NCI-H82 treated with DMSO at 0.1 percent for 48 hours (cell line): ENCODE measurements around the gene ARL8A.
"Not testable (repeated sequence)": the region's sequence is repeated elsewhere in the genome, so short reads cannot be mapped to it uniquely, and the experiment has no call there.

Experiments used
- DNase-seq: peaks from one replicate; lab custom pipeline; 2025; ENCODE audit not compliant: unreplicated experiment; lab: John Stamatoyannopoulos, UW

The ARL8A gene

DNA sequence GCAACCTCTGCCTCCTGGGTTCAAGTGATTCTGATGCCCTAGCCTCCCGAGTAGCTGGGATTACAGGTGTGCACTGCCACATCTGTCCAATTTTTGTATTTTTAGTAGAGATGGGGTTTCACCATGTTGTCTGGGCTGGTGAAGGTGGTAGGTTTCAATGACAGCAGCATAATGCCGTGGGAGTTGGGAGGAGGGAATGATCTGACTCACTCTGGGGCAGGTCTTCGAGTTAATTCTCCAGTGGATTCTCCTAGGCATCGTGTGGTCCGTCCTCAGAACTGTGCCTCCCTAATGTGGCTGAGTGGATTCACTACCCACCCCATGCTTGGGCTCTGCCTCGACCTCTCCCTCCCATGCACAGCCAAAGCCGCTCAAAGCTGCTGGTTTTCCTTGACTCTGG is 23.5 kb downstream of the ARL8A start:
- DNase-seq: no peak

DNA sequence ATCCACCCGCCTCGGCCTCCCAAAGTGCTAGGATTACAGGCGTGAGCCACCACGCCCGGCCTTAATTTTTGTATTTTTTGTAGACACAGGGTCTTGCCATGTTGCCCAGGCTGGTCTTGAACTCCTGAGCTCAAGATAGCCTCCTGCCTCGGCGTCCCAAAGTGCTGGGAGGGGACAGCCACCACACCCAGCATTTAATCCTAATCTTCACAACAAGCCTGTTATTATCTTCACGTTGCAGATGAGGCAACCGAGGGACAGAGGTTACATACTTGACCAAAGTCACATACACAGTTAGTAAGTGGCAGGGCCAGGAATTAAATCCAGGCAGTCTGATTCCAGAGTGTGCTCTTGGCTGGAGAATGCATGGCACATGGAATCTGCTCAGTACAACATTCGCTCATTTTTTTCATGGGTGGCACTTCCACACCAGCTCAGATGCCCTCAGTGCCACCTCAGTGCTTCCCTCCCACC is 26.6 kb downstream of the ARL8A start:
- DNase-seq: no peak

DNA sequence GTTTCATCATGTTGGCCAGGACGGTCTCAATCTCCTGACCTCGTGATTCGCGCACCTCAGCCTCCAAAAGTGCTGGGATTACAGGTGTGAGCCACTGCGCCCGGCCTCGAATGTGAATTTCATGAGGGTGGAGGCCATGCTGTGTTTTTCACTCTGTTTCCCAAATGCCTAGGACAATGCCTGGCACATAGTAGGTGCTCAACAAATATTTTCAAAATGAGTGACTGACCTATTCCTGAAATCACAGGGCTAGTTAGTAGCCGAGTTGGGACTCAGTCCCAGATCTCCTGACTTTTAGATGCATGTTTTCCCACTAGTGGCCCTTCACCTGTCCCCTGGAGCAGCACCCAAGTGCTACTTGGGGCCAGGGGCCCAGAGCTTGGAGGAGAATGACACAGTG is 28.2 kb downstream of the ARL8A start:
- no peak for DNase-seq

DNA sequence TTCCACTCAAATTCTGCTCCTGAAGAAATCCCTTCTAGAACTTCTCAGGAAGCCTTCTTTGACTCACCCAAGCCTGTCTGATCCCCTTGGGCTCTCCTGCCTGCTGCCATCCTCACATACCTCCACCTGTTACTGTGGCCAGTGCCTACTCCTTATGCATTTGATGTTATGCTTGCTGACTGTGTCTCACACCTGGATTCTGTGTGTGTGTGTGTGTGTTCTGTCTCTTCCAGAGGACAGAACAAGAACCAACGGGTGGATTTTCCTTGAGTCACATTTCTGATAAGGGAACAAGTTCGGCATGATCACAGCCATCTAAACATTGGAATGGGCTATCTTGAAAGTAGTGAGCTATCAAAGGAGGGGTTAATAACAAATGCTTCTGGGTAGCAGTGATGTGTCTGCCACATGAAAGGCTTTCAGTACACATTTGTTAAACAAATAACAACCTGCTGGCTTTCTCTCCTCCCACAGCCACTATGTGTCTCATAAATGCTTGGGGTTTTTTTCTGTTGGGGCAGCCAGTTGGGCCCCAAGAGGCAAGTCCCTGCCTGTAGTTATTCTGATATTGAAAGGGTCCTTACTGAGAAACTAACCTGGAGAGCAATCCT is 30.7 kb downstream of the ARL8A start:
- DNase-seq: no peak

DNA sequence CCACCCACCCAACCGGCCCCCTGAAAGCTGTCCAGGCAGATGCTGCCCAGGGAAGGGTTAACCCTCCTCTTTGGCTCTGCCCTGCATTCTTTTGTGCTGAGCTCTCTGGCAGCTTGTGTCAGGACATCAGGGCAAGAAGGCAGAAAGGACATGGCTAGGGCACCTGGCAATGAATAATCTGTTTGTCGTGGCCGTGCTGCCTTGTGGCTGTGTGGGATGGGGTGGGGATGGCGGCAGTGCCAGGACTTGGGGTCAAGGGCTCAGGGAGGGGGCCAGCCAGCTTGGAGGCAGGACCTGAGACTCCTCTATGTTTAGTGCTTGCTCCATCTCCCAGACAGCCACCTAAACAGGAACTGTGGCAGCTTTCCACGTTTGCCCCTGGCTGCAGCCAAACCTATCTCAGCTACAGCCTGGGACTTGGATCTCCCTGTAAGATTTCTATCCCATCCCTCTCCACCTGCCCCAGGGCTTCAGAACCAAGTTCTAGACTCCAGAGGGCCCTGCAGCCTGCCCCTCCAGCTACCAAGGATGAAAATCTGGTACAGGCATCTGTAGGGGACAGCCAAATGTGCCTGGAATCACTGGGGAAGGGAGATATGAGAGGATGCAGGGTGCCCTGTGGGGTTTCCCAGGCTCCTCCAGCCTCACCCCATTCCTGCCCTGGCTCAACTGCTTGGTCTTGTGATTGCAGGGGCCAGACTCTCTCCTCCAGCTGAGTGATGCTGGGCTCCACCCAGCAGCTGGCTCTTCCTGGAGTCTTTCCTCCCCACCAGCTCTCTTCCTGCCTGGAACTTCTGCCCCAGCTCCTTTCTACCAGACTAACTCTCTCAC is 31.5 kb downstream of the ARL8A start:
- DNase-seq: no peak

DNA sequence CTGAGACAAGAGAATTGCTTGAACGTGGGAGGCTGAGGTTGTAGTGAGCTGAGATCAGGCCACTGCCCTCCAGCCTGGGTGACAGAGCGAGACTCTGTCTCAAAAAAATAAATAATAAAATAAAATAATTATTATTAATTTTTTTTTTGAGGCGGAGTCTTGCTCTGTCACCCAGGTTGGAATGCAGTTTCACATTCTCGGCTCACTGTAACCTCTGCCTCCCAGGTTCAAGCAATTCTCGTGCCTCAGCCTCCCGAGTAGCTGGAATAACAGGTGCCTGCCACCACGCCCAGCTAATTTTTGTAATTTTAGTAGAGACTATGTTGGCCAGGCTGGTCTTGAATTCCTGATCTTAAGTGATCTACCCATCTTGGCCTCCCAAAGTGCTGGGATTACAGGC is 32.9 kb downstream of the ARL8A start:
- not testable (repeated sequence) for DNase-seq

DNA sequence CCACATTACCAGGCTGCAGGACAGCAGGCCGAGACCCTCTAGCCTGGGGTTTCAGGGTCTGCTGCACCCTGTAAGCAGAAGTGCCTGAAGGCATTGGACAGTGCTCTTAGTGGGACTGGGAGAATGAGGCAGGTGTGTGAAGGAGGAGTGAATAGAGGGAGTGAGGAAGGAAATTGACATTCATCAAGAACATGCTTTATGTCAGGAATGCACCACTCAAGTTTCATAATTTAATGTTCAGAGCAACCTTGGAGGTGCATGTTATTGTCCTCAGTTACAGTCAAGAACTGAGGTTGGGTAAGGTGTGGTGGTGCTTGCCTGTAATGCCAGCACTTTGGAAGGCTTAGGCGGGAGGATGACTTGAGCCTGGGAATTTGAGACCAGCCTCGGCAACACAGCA is 33.6 kb downstream of the ARL8A start:
- no peak for DNase-seq

DNA sequence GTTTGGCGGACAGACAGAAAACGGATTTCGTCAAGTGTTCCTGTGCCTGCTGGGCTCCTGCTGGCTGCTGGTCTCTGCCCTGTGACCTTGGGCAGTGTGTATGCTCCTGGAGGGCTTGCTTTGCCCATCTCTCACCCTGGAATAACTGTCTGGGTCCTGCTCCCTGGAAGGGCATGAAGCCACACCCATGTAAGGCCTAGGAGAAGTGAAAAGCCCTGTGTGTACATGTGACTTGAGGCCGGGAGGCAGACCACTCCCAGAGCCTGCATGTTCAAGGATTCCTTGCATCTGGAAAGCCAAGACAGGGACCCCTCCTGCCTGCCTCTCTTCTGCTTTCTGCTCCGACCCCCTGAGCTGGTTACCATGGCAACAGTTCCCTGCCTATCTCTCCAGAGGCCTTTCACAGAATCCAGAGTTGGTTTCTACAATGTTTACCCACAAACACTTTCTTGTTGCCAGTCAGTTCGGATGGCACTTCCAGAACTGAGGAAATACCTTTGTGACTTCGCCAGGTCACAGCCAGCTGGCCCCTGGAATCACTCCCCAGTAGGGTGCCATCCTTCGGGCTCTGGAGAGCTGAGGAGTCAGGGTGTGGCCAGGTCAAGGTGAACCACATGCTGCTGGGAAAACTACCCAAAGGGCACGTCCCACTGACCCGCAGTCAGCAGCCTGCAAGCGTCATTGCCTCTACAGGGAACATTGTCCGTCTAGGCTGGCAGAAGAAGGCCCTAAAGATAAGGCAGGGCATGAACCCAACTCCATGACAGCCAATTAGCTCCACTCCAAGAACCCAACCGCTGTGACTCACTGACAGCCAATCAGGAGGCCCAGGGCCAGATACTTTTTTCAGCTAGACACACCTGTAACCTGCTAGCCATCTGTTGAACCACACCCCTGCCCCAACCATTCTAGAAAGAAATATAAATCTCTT is 36.5 kb downstream of the ARL8A start:
- no peak for DNase-seq

DNA sequence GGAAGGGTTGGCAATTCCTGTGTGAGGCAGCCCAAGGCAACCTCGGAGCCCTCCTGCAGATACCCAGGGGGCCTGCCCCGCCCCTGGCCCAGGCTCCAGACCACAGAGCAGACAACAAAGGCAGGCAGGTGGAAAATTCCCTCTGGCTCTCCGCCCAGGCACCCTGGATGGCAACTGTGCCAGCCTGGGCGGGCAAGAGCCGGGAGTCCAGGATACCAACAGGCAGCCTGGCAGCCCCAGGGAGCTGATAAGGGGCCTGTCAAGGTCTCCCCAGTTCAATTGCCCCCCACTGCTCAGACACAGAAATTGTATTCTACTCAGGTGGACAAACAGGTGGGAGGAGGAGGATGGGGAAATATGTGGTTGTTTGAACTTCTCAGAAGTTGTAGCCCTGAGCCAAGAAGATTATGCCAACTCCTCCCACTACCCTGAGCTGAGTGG is 37.2 kb downstream of the ARL8A start:
- no peak for DNase-seq

DNA sequence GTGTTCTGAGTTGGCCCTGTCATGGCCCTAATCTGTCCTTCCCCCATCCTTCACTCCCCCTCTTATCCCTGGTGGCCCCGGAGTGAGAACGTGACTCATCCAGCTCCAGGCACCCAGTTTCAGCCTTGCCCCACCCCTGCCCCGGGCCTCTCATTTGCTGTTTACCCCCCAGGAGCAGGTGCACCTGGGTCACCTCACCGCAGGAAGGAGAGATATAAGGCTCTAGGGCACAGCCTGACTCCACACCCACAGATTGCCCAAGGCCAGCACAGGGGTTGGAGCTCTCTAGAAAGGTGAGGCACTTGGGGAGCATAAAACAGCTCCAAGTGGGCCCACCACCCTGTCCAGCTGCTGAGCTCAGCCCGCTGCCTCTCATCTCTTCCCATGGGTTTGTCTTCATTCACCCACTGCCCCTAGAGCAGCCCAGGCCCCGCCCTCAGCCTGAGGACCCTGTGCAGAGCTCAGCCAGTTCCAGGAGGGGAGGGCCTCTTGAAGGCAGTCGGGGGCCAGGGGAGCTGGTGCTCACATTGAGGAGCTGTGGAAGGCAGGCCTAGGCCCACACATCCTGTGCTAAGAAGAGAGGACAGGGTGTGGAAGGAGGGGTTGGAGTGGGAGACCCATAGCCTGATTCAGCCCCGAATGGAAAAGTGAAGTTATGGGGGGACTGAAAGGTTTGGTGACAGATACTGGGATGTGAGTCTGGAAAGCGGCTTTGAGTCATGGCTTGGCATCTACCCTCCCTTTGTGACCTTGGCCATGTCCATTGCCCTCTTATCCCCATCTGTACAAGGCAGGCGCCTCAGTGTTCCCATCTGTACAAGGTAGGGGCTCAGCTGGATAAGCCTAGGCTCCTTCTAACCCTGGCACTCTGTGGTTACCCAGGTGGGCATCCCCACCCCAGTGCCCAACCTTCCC is 37.9 kb downstream of the ARL8A start:
- no peak for DNase-seq

DNA sequence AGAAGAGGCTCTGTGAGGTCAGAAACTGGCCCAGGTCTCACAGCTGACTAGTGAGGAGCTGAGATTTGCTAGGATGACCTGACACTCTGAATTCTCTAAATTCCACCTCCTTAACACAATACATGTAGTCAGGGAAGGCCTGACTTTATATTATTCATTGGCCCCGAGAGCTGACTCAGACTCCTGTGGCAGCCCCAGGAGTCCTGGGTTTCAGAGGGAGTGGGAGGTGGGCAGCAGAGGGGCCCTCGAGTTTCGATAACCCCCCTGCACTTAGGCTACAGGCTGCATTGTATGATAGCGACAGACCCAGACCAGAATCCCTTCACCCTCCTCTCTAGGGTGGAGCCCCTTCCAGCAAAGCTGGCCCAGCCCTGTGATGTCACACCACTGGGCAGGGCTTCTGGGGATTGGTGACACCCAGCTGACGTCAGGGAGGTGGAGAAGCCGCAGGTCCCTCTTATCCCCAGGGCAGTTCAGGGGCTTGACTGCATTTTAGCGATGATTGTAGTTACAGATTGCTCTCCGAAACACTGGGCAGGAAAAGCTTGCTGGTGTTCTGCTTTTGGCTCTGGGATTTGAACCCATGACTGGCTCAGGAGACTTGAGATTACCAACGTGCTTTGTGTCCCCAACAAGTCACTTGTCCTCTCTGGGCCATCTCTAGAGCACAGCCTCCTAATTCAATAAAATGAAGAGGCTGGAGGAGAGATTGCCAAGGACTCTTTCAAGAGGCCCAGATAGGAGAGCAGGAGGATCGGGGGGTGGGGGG is 38.8 kb downstream of the ARL8A start:
- DNase-seq: peak; percentile 80

DNA sequence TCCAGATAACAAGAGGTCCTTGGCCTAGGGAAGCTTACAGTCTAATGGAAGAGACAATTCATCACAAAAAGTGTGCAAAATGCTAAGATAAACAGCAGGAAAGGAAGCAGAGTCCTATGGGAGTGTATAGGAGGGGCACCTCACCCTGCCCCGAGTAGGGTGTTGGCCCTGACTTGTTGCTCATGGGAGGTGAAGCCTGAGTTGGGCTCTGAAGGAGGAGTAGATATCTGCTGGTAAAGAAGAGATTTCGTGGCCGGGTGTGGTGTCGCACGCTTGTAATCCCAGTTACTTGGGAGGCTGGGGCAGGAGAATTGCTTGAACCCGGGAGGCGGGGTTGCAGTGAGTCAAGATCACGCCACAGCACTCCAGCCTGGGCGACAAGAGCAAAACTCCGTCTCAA is 40.5 kb downstream of the ARL8A start:
- no peak for DNase-seq

DNA sequence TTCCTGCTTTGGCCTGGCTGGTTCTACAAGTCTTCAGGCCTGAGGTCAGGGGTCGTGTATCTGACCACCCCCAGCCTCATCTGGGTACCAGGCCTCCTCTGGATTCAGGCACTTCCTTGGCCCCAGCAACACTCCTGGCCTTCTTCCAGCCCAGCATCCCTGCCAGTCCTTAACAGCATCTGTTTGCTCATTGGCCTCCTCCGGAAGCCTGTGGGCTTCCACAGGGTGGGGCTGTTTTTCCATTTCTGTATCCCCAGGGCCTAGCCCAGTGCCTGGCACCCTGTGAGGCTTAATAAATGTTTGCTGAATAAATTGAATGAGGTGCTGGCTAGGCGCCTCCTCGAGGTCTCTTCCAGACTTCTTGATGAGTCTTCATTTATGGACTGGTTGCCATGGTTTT is 43.4 kb downstream of the ARL8A start:
- no peak for DNase-seq

DNA sequence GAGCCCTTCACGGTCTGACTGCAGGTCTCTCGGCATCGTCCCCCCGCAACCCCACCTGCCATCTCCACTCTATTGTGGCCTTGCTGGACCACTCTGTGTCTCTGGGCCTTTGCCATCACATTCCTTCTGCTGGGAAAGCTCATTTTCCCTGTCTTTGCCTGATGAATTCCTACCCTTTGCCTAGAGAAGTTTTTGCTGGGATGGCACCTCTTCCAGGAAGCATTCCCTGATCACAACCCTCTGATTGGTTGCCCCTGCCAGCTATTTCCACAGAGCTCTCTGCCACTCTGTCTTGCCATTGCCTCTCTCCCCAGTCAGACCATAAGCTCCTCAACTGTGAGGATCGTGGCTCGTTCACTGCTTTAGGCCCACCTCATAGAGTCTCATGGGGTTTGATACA is 50.7 kb downstream of the ARL8A start:
- no peak for DNase-seq

DNA sequence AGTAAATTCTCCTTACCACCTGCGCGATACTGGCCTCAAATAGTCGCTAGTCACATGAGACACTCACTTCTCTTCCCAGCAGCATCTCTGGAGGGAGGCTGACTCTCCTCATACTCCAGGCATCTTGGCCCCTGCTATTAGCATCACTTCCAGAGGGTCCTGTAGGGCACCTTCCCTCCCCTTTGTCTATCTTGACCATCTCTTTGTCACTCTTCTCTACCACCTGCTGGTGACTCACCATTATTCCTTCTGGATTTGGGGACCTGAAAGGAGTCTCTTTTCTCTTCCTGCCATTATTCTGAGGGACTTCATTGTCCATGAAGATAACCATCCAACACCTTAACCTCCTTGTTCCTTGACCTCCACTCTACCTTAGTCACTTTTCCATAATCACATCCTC is 53.5 kb downstream of the ARL8A start:
- no peak for DNase-seq

DNA sequence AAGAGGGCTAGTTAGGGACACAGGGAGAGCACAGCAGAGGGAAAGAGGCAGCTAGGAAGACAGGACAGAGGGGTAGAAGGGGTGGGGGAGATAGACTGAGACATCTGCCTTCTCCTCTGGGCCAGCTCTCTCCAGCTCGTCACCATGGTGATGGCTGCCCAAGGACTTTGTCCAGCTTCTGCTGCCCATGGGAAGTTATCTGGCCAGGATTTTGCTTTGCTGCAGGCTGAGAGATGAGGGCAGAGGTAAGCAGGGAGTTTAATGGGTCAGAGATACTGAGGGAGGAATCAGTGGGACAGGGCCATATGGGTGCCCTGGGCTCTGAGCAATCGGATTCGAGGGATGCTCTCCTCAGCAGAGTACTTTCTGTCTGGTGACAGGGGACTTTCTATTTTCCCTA is 56.3 kb downstream of the ARL8A start:
- no peak for DNase-seq

DNA sequence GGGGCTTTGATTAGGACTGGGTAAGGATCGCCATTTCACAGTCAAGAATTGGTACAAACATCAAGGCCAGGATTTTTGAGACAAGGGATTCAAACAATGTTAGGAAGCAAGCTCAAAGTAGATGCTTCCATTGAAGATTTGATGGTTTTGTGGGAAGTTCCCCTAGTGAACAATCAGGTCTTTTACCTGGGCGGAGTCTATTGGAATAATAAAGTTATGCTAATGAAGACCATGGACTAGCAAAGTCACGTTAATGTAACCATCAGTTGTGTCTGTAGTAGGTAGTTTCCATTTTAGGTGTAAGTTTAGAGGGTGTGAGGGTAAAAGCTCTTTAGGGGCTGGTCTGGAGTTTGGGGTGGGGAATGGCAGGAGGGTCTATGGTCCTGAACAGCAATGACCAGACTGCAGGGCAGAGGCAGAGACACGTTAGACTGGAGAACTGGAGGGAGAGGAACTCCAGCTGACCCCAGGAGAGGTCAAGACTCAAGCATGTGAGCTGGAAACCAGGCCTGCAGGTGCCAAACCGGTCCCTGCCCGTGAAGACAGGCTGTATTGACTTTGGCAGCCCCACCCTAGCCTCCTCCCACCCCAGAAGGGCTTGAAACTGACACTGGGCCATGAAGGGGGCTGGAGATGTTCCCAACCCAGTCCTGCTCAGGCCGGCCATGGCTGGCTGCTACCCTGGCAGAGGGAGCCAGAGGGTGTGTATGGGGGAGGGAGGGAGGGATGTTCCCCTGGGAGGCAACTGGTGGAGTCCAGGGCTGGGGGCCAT is 57.8 kb downstream of the ARL8A start:
- DNase-seq: no peak

DNA sequence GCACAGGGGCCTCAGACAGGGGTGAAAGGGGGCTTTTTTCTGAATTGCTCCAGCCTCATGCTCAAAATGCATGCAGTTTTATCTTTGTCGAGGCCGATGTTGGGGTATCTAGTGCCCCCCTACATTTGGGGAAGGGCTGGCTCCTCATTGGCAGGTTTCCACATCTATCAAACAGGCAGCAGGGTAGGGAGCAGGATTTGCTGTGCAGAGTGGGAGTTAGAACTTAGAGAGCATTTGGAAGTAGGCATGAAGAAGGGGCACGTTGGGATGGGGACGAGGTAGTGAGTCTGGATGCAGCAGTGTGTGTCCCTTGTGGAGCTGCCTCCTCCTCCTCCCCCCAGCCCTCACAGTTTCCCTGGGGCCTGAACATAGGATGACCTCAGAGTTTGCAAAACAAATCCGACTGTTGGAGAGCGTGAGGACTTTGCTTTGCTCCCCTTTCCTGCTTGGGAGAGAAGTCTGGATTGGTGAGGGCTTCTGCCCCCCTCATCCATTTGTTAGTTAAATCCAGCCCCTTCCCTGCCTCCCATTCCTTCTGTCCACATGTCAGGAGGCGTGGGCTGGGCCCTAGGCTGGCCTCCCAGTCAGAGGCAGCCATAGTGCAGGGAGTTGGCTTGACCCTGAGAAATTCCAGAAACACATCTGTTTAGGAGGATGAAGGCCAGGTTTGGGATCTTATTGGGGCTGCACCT is 58.7 kb downstream of the ARL8A start:
- DNase-seq: no peak
